Brain microvascular endothelial cell (primary cell): ENCODE data around the gene MICAL2.

Experiments used
- DNase-seq: peaks from one replicate; pipeline ENCODE4 v3.0.0-alpha.2; 2020
- H3K27ac ChIP-seq: fragments of 250-450 bp; sonication (Bioruptor Pico); 2 replicates; pipeline ENCODE4 v1.5.1; 2020; ENCODE audit warnings: mild to moderate bottlenecking, moderate library complexity
- H3K27me3 ChIP-seq: fragments of 250-450 bp; sonication (Bioruptor Pico); replicated peaks from 2 replicates; pipeline ENCODE4 v1.5.1; 2020; ENCODE audit warnings: mild to moderate bottlenecking
- H3K36me3 ChIP-seq: fragments of 250-450 bp; sonication (Bioruptor Pico); replicated peaks from 2 replicates; pipeline ENCODE4 v1.5.1; 2020; ENCODE audit warnings: mild to moderate bottlenecking
- H3K4me3 ChIP-seq: 2 replicates; pipeline ENCODE4 v1.5.1; 2011; ENCODE audit warnings: low read depth, mild to moderate bottlenecking, control low read depth, low read length, moderate library complexity
- CTCF ChIP-seq: IDR thresholded peaks from 2 replicates; pipeline ENCODE4 v1.5.1; 2011; ENCODE audit warnings: low read depth, mild to moderate bottlenecking, moderate library complexity, low read length, control low read depth, inconsistent platforms; ENCODE audit errors: missing control alignments
- in situ Hi-C: cut with HindIII; loops from 2 replicates; pipeline ENCODE4 v1.10.0; 2017; ENCODE audit warnings: low sequenced_read_pairs, low pct_ligation_motif_present

MICAL2 gene

DNA sequence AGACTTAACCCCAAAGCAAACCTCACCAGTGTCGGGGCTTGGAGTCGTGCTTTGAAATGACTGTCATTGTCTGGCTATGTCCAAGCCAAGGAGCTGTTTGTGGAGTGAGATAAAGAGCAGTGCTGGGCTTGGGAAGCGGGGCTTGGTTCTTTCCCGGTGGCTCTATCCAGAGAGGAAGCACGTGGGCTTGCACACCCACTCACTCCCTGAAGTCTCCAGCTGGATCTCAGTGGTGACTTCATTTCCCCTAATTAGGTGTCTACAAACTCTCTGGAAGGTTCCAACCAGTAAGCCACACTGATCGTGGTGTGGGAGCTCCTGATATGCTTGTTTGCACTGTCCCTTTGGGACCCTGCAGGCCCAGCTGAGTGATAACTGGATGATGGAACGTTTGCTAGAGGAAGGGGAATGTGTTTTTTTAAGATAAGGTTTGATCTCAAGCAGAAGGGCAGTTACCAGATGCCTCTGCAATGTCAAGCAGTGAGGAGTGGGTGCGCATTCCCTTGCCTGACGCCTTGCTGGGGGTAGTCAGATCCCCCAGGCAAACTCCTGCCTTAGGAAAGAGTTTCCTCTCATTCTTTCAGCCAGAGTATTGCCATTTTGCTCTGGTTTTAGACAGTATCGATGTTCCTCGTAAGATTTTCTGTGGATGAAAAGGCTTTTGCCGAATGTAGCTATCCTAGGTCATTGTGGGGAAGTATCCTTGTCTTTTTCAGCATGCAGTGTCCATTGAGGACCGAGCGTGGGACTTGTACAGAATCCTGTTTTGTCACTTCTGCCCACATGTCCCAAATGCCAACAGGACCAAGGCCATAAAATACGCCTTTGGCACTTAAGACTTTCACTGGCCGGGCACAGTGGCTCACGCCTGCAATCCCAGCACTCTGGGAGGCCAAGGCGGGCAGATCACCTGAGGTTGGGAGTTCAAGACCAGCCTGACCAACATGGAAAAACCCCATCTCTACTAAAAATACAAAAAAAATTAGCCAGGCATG lies 90.9 kb downstream of the MICAL2 start:
- no peak for TF ChIP-seq CTCF
- no peaks in the 10 kb centered on the region for H3K27me3 ChIP-seq
- peak overlapping the region; percentile 99 for H3K27ac ChIP-seq
- H3K4me3 ChIP-seq: no peak overlapping the region
- H3K36me3 ChIP-seq: peaks cover 70% of the 10 kb centered on the region
- peak; percentile 99 for DNase-seq
- in situ Hi-C loops: no loop called here

- in situ Hi-C loops: no loop called here
- Histone ChIP-seq H3K36me3 (peaks cover 70% of the 10 kb centered on the region), H3K27ac (peak overlapping the region; percentile 99), H3K4me3 (no peak overlapping the region), H3K27me3 (no peaks in the 10 kb centered on the region)
- DNase-seq: no peak
- no peak for TF ChIP-seq CTCF
Measured at GRCh38 chr11:12202661-12203310, 92.4 kb downstream of the MICAL2 start.

GRCh38 chr11:12204506-12204905 lies 94.1 kb downstream of the MICAL2 start:
- H3K36me3 ChIP-seq: peaks cover 70% of the 10 kb centered on the region
- DNase-seq: no peak
- no peak for TF ChIP-seq CTCF
- in situ Hi-C loops: no loop called here
- H3K4me3 ChIP-seq: no peak overlapping the region
- no peaks in the 10 kb centered on the region for H3K27me3 ChIP-seq
- peak overlapping the region; percentile 99 for H3K27ac ChIP-seq

GRCh38 chr11:12205330-12205729 lies 94.9 kb downstream of the MICAL2 start:
- H3K27ac ChIP-seq: peak overlapping the region; percentile 99

DNA sequence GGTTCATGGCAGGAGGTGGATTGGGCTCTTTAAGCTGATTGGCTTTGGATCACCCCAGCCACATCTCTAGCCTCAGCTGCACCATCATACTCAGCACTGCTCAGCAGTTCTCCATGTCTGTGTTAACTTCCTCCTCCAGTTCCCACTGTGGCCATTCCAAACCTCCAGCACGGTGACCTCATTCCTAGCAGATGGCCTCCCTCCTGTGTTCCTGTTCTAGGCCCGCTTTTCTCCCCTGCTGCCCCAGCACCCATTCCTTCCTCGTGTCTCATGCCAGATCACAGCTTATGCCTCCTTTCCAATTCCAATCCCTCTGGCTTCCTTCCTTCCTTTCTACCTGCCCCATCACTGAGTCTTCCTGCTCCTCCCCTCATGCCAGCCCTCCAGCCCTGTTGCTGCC lies 96.1 kb downstream of the MICAL2 start:
- no peak for DNase-seq
- H3K36me3 ChIP-seq: peaks cover 84% of the 10 kb centered on the region
- H3K4me3 ChIP-seq: no peak overlapping the region
- no peak for TF ChIP-seq CTCF
- H3K27me3 ChIP-seq: no peaks in the 10 kb centered on the region
- H3K27ac ChIP-seq: peak overlapping the region; percentile 99
- in situ Hi-C loops: no loop called here

More at GRCh38 chr11:12205330-12205729, 94.9 kb downstream of the MICAL2 start:
- Histone ChIP-seq H3K27me3 (no peaks in the 10 kb centered on the region), H3K36me3 (peaks cover 73% of the 10 kb centered on the region), H3K4me3 (no peak overlapping the region)
- TF ChIP-seq CTCF: no peak
- in situ Hi-C loops: no loop called here
- DNase-seq: no peak
